GM18511 (cell line): ENCODE data around the gene MAP3K20.
"Not testable (repeated sequence)": the region's sequence is repeated elsewhere in the genome, so short reads cannot be mapped to it uniquely, and the experiment has no call there.

Experiments
- ATAC-seq: cut with Tn5 transposase; IDR thresholded peaks from one replicate; pipeline ENCODE4 v1.9.1; 2021; ENCODE audit warnings: mild to moderate bottlenecking, moderate library complexity; ENCODE audit not compliant: unreplicated experiment

The MAP3K20 gene

GRCh38 chr2:173301549-173301948, 225.9 kb downstream of the MAP3K20 start:
- ATAC-seq: not testable (repeated sequence)

DNA sequence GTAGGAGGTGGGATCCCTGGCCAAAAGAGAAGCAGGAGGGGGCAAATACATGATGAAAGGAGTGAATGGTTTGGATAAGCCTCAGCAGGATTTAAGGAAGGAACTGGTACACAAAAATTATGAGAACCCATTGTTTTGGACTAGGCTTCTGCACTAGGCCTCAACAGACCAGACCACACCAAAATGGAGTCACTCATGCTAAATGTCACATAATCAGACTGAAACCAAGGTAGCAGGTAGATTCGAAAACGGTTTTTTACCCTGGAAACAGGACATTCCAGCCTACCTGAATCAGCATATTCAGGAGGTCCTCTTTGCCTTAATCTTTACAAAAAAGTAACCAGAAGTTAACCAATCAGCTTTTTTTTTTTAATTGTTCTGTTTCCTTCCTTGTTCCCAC, 229.7 kb downstream of the MAP3K20 start:
- ATAC-seq: no peak

- peak; percentile 86 for ATAC-seq
Measured at GRCh38 chr2:173307293-173307692, 231.6 kb downstream of the MAP3K20 start.

GRCh38 chr2:173309370-173309769, 233.7 kb downstream of the MAP3K20 start:
- ATAC-seq: not testable (repeated sequence)

GRCh38 chr2:173311844-173312606, 236.4 kb downstream of the MAP3K20 start:
- no peak for ATAC-seq
